ENCODE data around the gene SORCS2.

- TF ChIP-seq POLR2A (IDR thresholded peaks at IDR 0.05) (no peak), CTCF (IDR thresholded peaks at IDR 0.05) (no peak), POLR2AphosphoS5 (IDR thresholded peaks at IDR 0.05) (no peak)
These were observed 437.3 kb downstream of the SORCS2 start for GRCh38 chr4:7629501-7630254.

Measured in prostate gland (tissue), 2 donors.